HEK293T (cell line): ENCODE data around the gene TNFSF10.
A peak's percentile ranks its signal among the peaks of the same experiment; 100 is the strongest.
"Not testable (repeated sequence)": the region's sequence is repeated elsewhere in the genome, so short reads cannot be mapped to it uniquely, and the experiment has no call there.

Source experiments
- CTCF ChIA-PET: fragments of 350-600 bp; formaldehyde crosslinking; extraction: SDS; loops from one replicate; lab custom pipeline; 2021; ENCODE audit warnings: antibody characterized with exemption, inconsistent platforms; lab: Yijun Ruan, JAX
- POLR2A ChIA-PET: fragments of 350-600 bp; formaldehyde crosslinking; extraction: SDS; loops from one replicate; lab custom pipeline; 2020; ENCODE audit warnings: antibody characterized with exemption, inconsistent platforms; lab: Yijun Ruan, JAX
- DNase-seq: peaks from one replicate; pipeline ENCODE4 v3.0.0; 2012; ENCODE audit warnings: mixed read lengths; ENCODE audit errors: extremely low spot score
- ARNT ChIP-seq: fragments of 450-650 bp; IDR thresholded peaks from 2 replicates; pipeline ENCODE4 v1.6.1; 2017; ENCODE audit warnings: mild to moderate bottlenecking
- BHLHE40 ChIP-seq: fragments of 450-650 bp; IDR thresholded peaks from 2 replicates; pipeline ENCODE4 v1.6.1; 2016; ENCODE audit warnings: mild to moderate bottlenecking, moderate library complexity, borderline replicate concordance
- CTBP1 ChIP-seq: fragments of 450-650 bp; IDR thresholded peaks from 2 replicates; pipeline ENCODE4 v1.6.1; 2016; ENCODE audit warnings: borderline replicate concordance
- ELF4 ChIP-seq: fragments of 450-650 bp; IDR thresholded peaks from 2 replicates; pipeline ENCODE4 v1.6.1; 2017; ENCODE audit warnings: antibody characterized with exemption
- FOXA1 ChIP-seq: fragments of 450-650 bp; IDR thresholded peaks from 2 replicates; pipeline ENCODE4 v1.6.1; 2016; ENCODE audit warnings: mild to moderate bottlenecking
- FOXK2 ChIP-seq: fragments of 450-650 bp; IDR thresholded peaks from 2 replicates; pipeline ENCODE4 v1.6.1; 2016; ENCODE audit warnings: mild to moderate bottlenecking
- FOXM1 ChIP-seq: fragments of 450-650 bp; IDR thresholded peaks from 2 replicates; pipeline ENCODE4 v1.6.1; 2017; ENCODE audit warnings: mild to moderate bottlenecking, borderline replicate concordance
- HDGF ChIP-seq: fragments of 450-650 bp; IDR thresholded peaks from 2 replicates; pipeline ENCODE4 v1.6.1; 2017; ENCODE audit warnings: antibody characterized with exemption, borderline replicate concordance
- L3MBTL2 ChIP-seq: fragments of 450-650 bp; conservative IDR thresholded peaks from 2 replicates; pipeline ENCODE4 v1.6.1; 2016; ENCODE audit warnings: mild to moderate bottlenecking
- LEF1 ChIP-seq: fragments of 450-650 bp; IDR thresholded peaks from 2 replicates; pipeline ENCODE4 v1.6.1; 2017; ENCODE audit warnings: mild to moderate bottlenecking, borderline replicate concordance
- NFRKB ChIP-seq: fragments of 450-650 bp; IDR thresholded peaks from 2 replicates; pipeline ENCODE4 v1.6.1; 2016; ENCODE audit warnings: mild to moderate bottlenecking, moderate library complexity
- SP1 ChIP-seq: fragments of 450-650 bp; IDR thresholded peaks from 2 replicates; pipeline ENCODE4 v1.6.1; 2017
- SUZ12 ChIP-seq: fragments of 450-650 bp; IDR thresholded peaks from 2 replicates; pipeline ENCODE4 v1.6.1; 2016; ENCODE audit warnings: mild to moderate bottlenecking
- TARDBP ChIP-seq: fragments of 450-650 bp; IDR thresholded peaks from 2 replicates; pipeline ENCODE4 v1.6.1; 2016
- ZNF384 ChIP-seq: fragments of 450-650 bp; IDR thresholded peaks from 2 replicates; pipeline ENCODE4 v1.6.1; 2016
- TF ChIP-seq, protein P1 (sequence below): fragments of 450-650 bp; IDR thresholded peaks from 2 replicates; pipeline ENCODE4 v1.6.1; 2016

TNFSF10 gene

DNA sequence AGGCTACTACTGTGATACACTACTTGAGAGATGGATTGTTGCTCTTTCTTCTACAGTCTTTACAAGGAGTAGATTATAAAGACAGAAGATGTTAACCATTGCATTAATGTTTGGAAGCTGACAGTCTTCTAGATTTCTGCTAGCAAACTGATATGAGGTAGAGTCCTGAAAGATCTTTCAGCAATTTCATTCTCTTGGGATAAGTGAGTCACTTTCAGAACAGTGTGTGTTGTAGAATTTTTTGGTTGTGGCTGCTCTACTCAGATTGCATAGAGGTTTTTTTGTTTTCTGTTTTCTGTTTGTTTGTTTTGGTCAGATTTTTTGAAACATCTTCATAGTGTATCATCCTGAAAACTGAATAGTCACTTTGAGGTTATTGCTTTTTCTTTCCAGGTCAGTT is 17.1 kb downstream of the TNFSF10 start:
- DNase-seq = no peak
- TF ChIP-seq LEF1 (no peak), BHLHE40 (no peak), CTBP1 (no peak), FOXK2 (no peak), SP1 (no peak), SUZ12 (no peak), ARNT (no peak), FOXA1 (no peak), FOXM1 (no peak), TARDBP (no peak), ELF4 (no peak), L3MBTL2 (no peak)
- TF ChIP-seq, protein P1, sequence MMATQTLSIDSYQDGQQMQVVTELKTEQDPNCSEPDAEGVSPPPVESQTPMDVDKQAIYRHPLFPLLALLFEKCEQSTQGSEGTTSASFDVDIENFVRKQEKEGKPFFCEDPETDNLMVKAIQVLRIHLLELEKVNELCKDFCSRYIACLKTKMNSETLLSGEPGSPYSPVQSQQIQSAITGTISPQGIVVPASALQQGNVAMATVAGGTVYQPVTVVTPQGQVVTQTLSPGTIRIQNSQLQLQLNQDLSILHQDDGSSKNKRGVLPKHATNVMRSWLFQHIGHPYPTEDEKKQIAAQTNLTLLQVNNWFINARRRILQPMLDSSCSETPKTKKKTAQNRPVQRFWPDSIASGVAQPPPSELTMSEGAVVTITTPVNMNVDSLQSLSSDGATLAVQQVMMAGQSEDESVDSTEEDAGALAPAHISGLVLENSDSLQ = no peak
- POLR2A ChIA-PET = no interaction called here
- CTCF ChIA-PET = no interaction called here

DNA sequence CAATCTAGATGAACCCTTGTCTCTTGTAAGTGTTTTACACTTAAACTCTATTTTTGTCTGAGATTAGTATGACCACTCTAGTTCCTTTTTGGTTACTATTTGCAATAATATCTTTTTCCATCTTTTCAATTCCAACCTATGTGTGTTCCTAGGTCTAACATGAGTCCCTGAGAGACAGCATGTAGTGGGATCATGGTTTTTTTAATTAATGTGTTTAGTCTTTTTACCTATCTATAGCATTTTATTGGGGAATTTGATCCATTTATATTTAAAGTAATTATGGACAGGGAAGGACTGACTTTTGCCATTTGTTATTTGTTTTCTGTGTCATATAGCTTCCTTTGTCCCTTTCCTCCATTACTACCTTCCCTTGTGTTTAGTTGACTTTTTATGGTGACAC is 21.7 kb downstream of the TNFSF10 start:
- ChIA-PET POLR2A (no interaction called here), CTCF (no interaction called here)
- DNase-seq = no peak
- no peak for TF ChIP-seq HDGF
- no peak for TF ChIP-seq FOXM1
- TF ChIP-seq ARNT = no peak
- TF ChIP-seq, protein P1 = no peak
- no peak for TF ChIP-seq TARDBP
- no peak for TF ChIP-seq CTBP1
- no peak for TF ChIP-seq ELF4
- no peak for TF ChIP-seq FOXK2
- TF ChIP-seq LEF1 = no peak

- POLR2A ChIA-PET, CTCF ChIA-PET: not testable (repeated sequence)
- DNase-seq = peak; percentile 58
Measured at GRCh38 chr3:172490198-172490669, 33.0 kb downstream of the TNFSF10 start.

DNA sequence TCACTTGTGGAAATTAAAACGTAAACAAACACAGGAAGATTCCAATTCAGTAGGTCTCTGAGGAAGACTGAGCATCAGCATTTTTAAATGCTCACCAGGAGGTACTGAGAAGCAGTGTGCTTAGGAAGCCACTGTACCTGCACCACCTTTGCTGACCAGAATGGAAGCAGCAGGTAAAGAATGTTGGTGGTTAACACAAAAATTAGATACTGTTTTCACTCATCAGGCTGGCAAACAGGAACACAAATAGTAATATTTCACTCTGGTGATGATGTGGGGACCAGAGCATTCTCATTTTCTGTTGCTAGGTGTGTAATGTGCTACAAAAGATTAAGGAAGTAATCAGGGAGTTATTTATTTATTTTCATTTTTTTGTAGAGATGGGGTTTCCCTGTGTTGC is 45.1 kb downstream of the TNFSF10 start:
- TF ChIP-seq L3MBTL2 (no peak), ZNF384 (no peak), SP1 (no peak), CTBP1 (no peak), BHLHE40 (no peak), FOXA1 (no peak), FOXK2 (no peak), HDGF (no peak)
- TF ChIP-seq, protein P1 = no peak
- DNase-seq = no peak
- POLR2A ChIA-PET = no interaction called here
- CTCF ChIA-PET = interaction anchor here (2.3 kb wide), 1 partner anchor 17 kb away, joined by 13 read pairs; no protein-coding TSS in a partner anchor

- TF ChIP-seq L3MBTL2 (no peak), CTBP1 (no peak), HDGF (no peak), BHLHE40 (no peak), NFRKB (no peak), ARNT (no peak), FOXK2 (no peak), ELF4 (no peak), FOXM1 (no peak), TARDBP (no peak), FOXA1 (no peak)
- TF ChIP-seq, protein P1 = no peak
- no peak for DNase-seq
- ChIA-PET POLR2A (no interaction called here), CTCF (interaction anchor here (0.9 to 2.3 kb wide), 3 partner anchors 9 to 144 kb away, joined by 3 to 13 read pairs (median 9); no protein-coding TSS in a partner anchor)
Measured at GRCh38 chr3:172476347-172476746, 46.9 kb downstream of the TNFSF10 start.

- ChIA-PET CTCF (no interaction called here), POLR2A (no interaction called here)
- no peak for DNase-seq
- TF ChIP-seq TARDBP (no peak), FOXA1 (no peak), ELF4 (no peak)
- TF ChIP-seq, protein P1 = no peak
Measured at GRCh38 chr3:172475703-172476102, 47.5 kb downstream of the TNFSF10 start.
